ENCODE data around the gene SLC44A3.

GRCh38 chr1:94806441-94806871 is 13.7 kb upstream of the SLC44A3 start:
- TF ChIP-seq CTCF (conservative IDR thresholded peaks at IDR 0.05): no peak
- TF ChIP-seq ZFX (IDR thresholded peaks at IDR 0.05): no peak

Measured in C4-2B (cell line).